Transverse colon (tissue), 4 donors: ENCODE results near the gene ATP5F1A. TPM values are rescaled to one million over a fixed set of nuclear protein-coding genes. Genes with fewer than 3 reads are reported as not detected.

Source experiments
- DNase-seq: peaks from one replicate; pipeline ENCODE4 v3.0.0-alpha.2; 2019
- H3K27ac ChIP-seq, 4 donors: fragments of 200-600 bp; sonication (generic); 2 replicates each; pipeline ENCODE4 v1.5.1; 2016 to 2018; ENCODE audit warnings: inconsistent platforms in 4 of 4
- H3K27me3 ChIP-seq: fragments of 200-600 bp; sonication (generic); 2 replicates; pipeline ENCODE4 v1.5.1; 2017; ENCODE audit warnings: inconsistent platforms
- H3K36me3 ChIP-seq, 4 donors: fragments of 200-600 bp; sonication (generic); 2 replicates each; pipeline ENCODE4 v1.5.1; 2017 to 2019; ENCODE audit warnings: inconsistent platforms in 4 of 4
- H3K4me1 ChIP-seq, 4 donors: fragments of 200-600 bp; sonication (generic); 2 replicates each; pipeline ENCODE4 v1.5.1; 2017 to 2020; ENCODE audit warnings: inconsistent platforms in 4 of 4
- H3K4me3 ChIP-seq, 4 donors: fragments of 200-600 bp; sonication (generic); 1 replicate in 1 of 4; 2 replicates in 3 of 4; pipeline versions ENCODE4 v1.5.1 to v1.6.1; 2017 to 2019; ENCODE audit warnings: inconsistent platforms in 4 of 4
- H3K9me3 ChIP-seq, 2 donors: fragments of 200-600 bp; sonication (generic); 2 replicates each; pipeline ENCODE4 v1.5.1; 2017 to 2019; ENCODE audit warnings: inconsistent platforms in 2 of 2
- EP300 ChIP-seq: sonication (generic); formaldehyde crosslinking; IDR thresholded peaks from one replicate; pipeline ENCODE4 v1.6.1; 2017; ENCODE audit warnings: antibody characterized with exemption, low read depth
- POLR2A ChIP-seq: fragments of 450-650 bp; IDR thresholded peaks from one replicate; pipeline ENCODE4 v1.6.1; 2016; ENCODE audit warnings: antibody characterized with exemption, mild to moderate bottlenecking, moderate library complexity
- POLR2AphosphoS5 ChIP-seq, 3 donors: sonication (generic); formaldehyde crosslinking; IDR thresholded peaks; one replicate each; pipeline ENCODE4 v1.6.1; 2016; ENCODE audit warnings: antibody characterized with exemption in 3 of 3
- WGBS, 2 donors: methylation state at CpG; one replicate each; pipeline ENCODE4 v1.1.5; 2018; ENCODE audit warnings: low coverage in 1 of 2; 5-methylcytosine and 5-hydroxymethylcytosine counted together
- in situ Hi-C, 4 donors: fragments of 200-750 bp; cut with MboI; loops; one replicate each; pipeline versions ENCODE4 v1.15.0 to v1.15.1; 2017; ENCODE audit warnings: low sequenced_read_pairs in 3 of 4, low pct_ligation_motif_present in 1 of 4, low pct_unique_long_range_greater_than_20kb in 1 of 4
- intact Hi-C: fragments of 100-400 bp; cut with DNase I; formaldehyde crosslinking; loops from one replicate; pipeline ENCODE4 v1.15.1; 2023; ENCODE audit warnings: low total_unique reads
- total RNA-seq, 4 donors: library from RNA; depleted of rRNA; stranded (reverse); fragments of >200 nt; gene quantifications; one replicate each; pipeline ENCODE4 v1.1.0, GENCODE V29; 2016
- TF ChIP-seq, protein P1 (sequence below), 5 experiments: fragments of 200-600 bp in 3 of 5; fragments of 450-650 bp in 2 of 5; sonication (generic) in 3 of 5; IDR thresholded peaks; 1 replicate in 2 of 5; 2 replicates in 3 of 5; pipeline ENCODE4 v1.5.1; 2016 to 2017; ENCODE audit warnings: antibody characterized with exemption in 5 of 5, inconsistent platforms in 3 of 5, mild to moderate bottlenecking in 2 of 5, moderate library complexity in 1 of 5

Gene ATP5F1A
- total RNA-seq, 4 donors from 2014 or later: 284 to 811 (median 475) TPM

DNA sequence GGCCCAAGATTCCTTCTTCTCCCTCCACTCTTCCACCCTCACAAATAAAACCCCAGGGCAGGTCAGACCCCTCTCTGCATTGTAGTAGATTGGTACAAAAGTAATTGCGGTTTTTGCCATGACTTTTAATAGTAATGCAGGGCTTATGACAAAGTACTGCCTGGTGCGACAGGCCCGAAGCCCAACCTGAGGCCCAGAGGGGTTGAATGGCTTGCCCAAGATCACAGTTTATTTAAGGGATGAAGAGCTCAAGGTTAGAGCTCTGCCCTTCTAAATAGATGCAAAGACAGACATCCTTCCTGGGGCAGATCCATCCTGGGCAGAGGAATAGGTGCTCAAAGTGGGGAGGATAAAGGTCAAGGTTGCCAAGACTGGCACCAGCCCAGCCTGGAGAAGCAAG is 25.1 kb downstream of the ATP5F1A start:
- Histone ChIP-seq H3K27ac (no peak overlapping the region), H3K4me3 (no peak overlapping the region), H3K9me3 (no peaks in the 10 kb centered on the region), H3K4me1 (peaks cover 7 to 23% (median 17%) of the 10 kb centered on the region in 4 donors), H3K27me3 (no peaks in the 10 kb centered on the region), H3K36me3 (no peaks in the 10 kb centered on the region)
- intact Hi-C loops (no loop called here), in situ Hi-C loops (loop anchor here in 2 of 4 donors (10.0 kb wide), 2 partner anchors 108 to 128 kb away; partner anchors contain the start of gene EPG5 (in 1 of the 2))
- no peak for DNase-seq
- no peak for TF ChIP-seq POLR2A
- no peak for TF ChIP-seq POLR2AphosphoS5 (IDR thresholded peaks at IDR 0.05)
- TF ChIP-seq EP300: no peak
- TF ChIP-seq, protein P1, sequence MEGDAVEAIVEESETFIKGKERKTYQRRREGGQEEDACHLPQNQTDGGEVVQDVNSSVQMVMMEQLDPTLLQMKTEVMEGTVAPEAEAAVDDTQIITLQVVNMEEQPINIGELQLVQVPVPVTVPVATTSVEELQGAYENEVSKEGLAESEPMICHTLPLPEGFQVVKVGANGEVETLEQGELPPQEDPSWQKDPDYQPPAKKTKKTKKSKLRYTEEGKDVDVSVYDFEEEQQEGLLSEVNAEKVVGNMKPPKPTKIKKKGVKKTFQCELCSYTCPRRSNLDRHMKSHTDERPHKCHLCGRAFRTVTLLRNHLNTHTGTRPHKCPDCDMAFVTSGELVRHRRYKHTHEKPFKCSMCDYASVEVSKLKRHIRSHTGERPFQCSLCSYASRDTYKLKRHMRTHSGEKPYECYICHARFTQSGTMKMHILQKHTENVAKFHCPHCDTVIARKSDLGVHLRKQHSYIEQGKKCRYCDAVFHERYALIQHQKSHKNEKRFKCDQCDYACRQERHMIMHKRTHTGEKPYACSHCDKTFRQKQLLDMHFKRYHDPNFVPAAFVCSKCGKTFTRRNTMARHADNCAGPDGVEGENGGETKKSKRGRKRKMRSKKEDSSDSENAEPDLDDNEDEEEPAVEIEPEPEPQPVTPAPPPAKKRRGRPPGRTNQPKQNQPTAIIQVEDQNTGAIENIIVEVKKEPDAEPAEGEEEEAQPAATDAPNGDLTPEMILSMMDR (IDR thresholded peaks at IDR 0.05): no peak
- WGBS, 2 donors: 67% methylated on average over 3 of the region's 3 CpGs; no CpG with 5 or more reads in 1 of the 2 donors

DNA sequence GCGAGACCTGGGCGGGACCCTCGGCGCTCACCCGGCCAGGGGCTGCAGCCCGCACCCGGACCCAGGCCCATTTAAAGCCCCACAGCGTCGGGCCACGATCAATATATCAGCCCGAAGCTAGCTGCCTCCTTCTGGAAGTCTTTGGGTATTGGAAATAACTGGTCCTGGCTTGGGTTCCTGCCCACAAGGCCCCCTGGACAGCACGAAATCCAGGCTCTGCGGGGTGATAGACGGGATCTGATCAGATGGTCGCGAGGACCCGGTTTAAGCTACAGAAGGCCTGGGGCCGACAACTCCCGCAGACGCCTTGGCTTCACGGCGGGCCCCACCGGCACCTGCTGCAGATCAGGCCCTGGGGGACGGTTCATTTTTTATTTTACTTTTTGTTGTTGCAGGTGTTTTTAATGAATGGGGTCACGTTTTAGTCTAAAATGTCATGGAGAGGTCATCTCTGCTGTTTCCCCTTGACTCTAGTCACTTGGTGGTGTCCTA is 25.7 kb downstream of the ATP5F1A start:
- intact Hi-C loops: no loop called here
- Histone ChIP-seq H3K9me3 (no peaks in the 10 kb centered on the region), H3K36me3 (no peaks in the 10 kb centered on the region), H3K27me3 (no peaks in the 10 kb centered on the region), H3K4me3 (peak overlapping the region; percentile 51 to 75 (median 59)), H3K4me1 (peaks cover 7 to 23% (median 17%) of the 10 kb centered on the region in 4 donors), H3K27ac (peak overlapping the region in 3 of 4 donors; percentile 23 to 58 (median 48))
- no peak for DNase-seq
- 26 to 44% methylated on average over 9 to 25 of the region's 25 CpGs for WGBS, 2 donors
- in situ Hi-C loops: loop anchor here in 2 of 4 donors (10.0 kb wide), 2 partner anchors 108 to 128 kb away; partner anchors contain the start of gene EPG5 (in 1 of the 2)
- TF ChIP-seq, protein P1 (IDR thresholded peaks at IDR 0.05): no peak
- TF ChIP-seq POLR2A: peak; percentile 4

GRCh38 chr18:46071653-46072375 is 26.3 kb downstream of the ATP5F1A start, which contains the start of gene PSTPIP2:
Gene PSTPIP2 (minus strand): TSS chr18:46072260. CDS start chr18:46072188, 72 bp downstream.
- peak within 1 kb of the TSS; percentile 51 to 75 (median 59) for H3K4me3 ChIP-seq
- no peaks in the 10 kb centered on the region for H3K9me3 ChIP-seq
- H3K27ac ChIP-seq: peak within 1 kb of the TSS in 3 of 4 donors; percentile 23 to 58 (median 48)
- DNase-seq: peak; percentile 71
- in situ Hi-C loops (loop anchor here in 2 of 4 donors (10.0 kb wide), 2 partner anchors 107 to 127 kb away; partner anchors contain the start of gene EPG5 (in 1 of the 2)), intact Hi-C loops (no loop called here)
- peaks cover 7 to 23% (median 17%) of the 10 kb centered on the region in 4 donors for H3K4me1 ChIP-seq
- TF ChIP-seq POLR2A (peak; percentile 24), EP300 (no peak), POLR2AphosphoS5 (IDR thresholded peaks at IDR 0.05) (peak in 2 of 3 donors; percentile 22 to 39)
- TF ChIP-seq, protein P1 (IDR thresholded peaks at IDR 0.05): no peak
- H3K36me3 ChIP-seq: no peaks in the 10 kb centered on the region
- whole genome bisulfite sequencing, 2 donors: 2% methylated on average over 34 of the region's 75 CpGs; no CpG with 5 or more reads in 1 of the 2 donors
- H3K27me3 ChIP-seq: no peaks in the 10 kb centered on the region
